CD4-positive, alpha-beta T cell (primary cell): Measurements from ENCODE around the gene PPP1R9A. TPM values are rescaled to one million over a fixed set of nuclear protein-coding genes. Genes with fewer than 3 reads are reported as not detected.

ENCODE experiments used
- ATAC-seq: fragments of 200-7000 bp; cut with Tn5 transposase; one replicate; pipeline ENCODE4 v1.10.0; 2022; ENCODE audit warnings: mild to moderate bottlenecking; ENCODE audit not compliant: poor library complexity
- CTCF ChIA-PET: fragments of 350-600 bp; sonication (Branson Sonifier 250); formaldehyde crosslinking; loops from one replicate; lab custom pipeline; 2021; ENCODE audit warnings: antibody characterized with exemption, inconsistent platforms; lab: Charles Lee
- POLR2A ChIA-PET: fragments of 350-600 bp; sonication (Branson Sonifier 250); formaldehyde crosslinking; loops from one replicate; lab custom pipeline; 2021; ENCODE audit warnings: antibody characterized with exemption, inconsistent platforms; lab: Charles Lee
- DNase-seq, 14 experiments: peaks; one replicate each; pipeline ENCODE4 v3.0.0-alpha.2; 2013 to 2020; ENCODE audit warnings: mixed read lengths in 2 of 14
- H3K27ac ChIP-seq, 2 donors: one replicate each; pipeline versions ENCODE4 v1.5.1 to v1.7.0; 2013; ENCODE audit warnings: low read length in 2 of 2, low read depth in 1 of 2, mild to moderate bottlenecking in 1 of 2
- H3K27me3 ChIP-seq, 2 experiments: 1 replicate in 1 of 2; 2 replicates in 1 of 2; pipeline versions ENCODE4 v1.6.1 to v1.7.0; 2013; ENCODE audit warnings: low read length in 2 of 2, control low read depth in 1 of 2, mild to moderate bottlenecking in 1 of 2, moderate library complexity in 1 of 2; ENCODE audit not compliant: insufficient read depth in 2 of 2, control insufficient read depth in 1 of 2
- H3K36me3 ChIP-seq: one replicate; pipeline ENCODE4 v1.6.1; 2013; ENCODE audit warnings: low read length, control low read depth; ENCODE audit not compliant: insufficient read depth
- H3K4me1 ChIP-seq: one replicate; pipeline ENCODE4 v1.6.1; 2013; ENCODE audit warnings: low read length, control low read depth; ENCODE audit not compliant: insufficient read depth
- H3K4me3 ChIP-seq: one replicate; pipeline ENCODE4 v1.5.1; 2013; ENCODE audit warnings: mild to moderate bottlenecking, low read length, moderate library complexity
- H3K9me3 ChIP-seq, 2 experiments: 1 replicate in 1 of 2; 2 replicates in 1 of 2; pipeline versions ENCODE4 v1.6.1 to v1.7.0; 2013; ENCODE audit warnings: low read length in 2 of 2, mild to moderate bottlenecking in 2 of 2, control low read depth in 1 of 2, moderate library complexity in 1 of 2; ENCODE audit not compliant: control insufficient read depth in 1 of 2, insufficient read depth in 1 of 2
- H3K27ac Mint-ChIP-seq: one replicate; pipeline ENCODE4 v1.8.0; 2020; ENCODE audit warnings: mixed read lengths
- H3K27me3 Mint-ChIP-seq: one replicate; pipeline ENCODE4 v1.8.0; 2021; ENCODE audit warnings: mixed read lengths
- H3K36me3 Mint-ChIP-seq: one replicate; pipeline ENCODE4 v1.8.0; 2021; ENCODE audit warnings: low read depth, mixed read lengths
- H3K4me1 Mint-ChIP-seq: one replicate; pipeline ENCODE4 v1.8.0; 2021; ENCODE audit warnings: low read depth, mixed read lengths
- H3K4me3 Mint-ChIP-seq: one replicate; pipeline ENCODE4 v1.8.0; 2020; ENCODE audit warnings: mild to moderate bottlenecking, mixed read lengths
- H3K9me3 Mint-ChIP-seq: one replicate; pipeline ENCODE4 v1.8.0; 2020; ENCODE audit warnings: mixed read lengths
- CTCF ChIP-seq: fragments of 200-600 bp; IDR thresholded peaks from one replicate; pipeline ENCODE4 v1.8.0; 2022; ENCODE audit warnings: antibody characterized with exemption, mild to moderate bottlenecking
- intact Hi-C, 2 experiments: fragments of 100-400 bp; cut with DNase I in 1 of 2; cut with micrococcal nuclease in 1 of 2; formaldehyde crosslinking; loops; one replicate each; pipeline versions ENCODE4 v1.15.1 to v1.9.0; 2023 to 2025; cut with DNase I, micrococcal nuclease
- total RNA-seq, 174 experiments: library from RNA in 2 of 174; stranded (reverse) in 2 of 174; gene quantifications; one replicate each; pipeline ENCODE4 v1.2.3 and lab custom pipeline; 2021 to 2026

PPP1R9A gene
- total RNA-seq, 2 experiments from 2014 or later: not detected

GRCh38 chr7:94903971-94904370 lies 3.4 kb upstream of the PPP1R9A start:
- ChIA-PET POLR2A (no interaction called here), CTCF (no interaction called here)
- peaks cover 0 to 5% of the 10 kb centered on the region in 2 experiments for H3K9me3 ChIP-seq
- Mint-ChIP-seq H3K27me3 (peaks cover 35% of the 10 kb centered on the region), H3K9me3 (no peaks in the 10 kb centered on the region), H3K4me1 (peaks cover 3% of the 10 kb centered on the region), H3K4me3 (no peak overlapping the region), H3K27ac (no peak overlapping the region), H3K36me3 (no peaks in the 10 kb centered on the region)
- H3K4me3 ChIP-seq: no peak overlapping the region
- H3K27me3 ChIP-seq: peaks cover 13 to 30% of the 10 kb centered on the region in 2 experiments
- TF ChIP-seq CTCF: no peak
- intact Hi-C loops: no loop called here
- DNase-seq (no peak), ATAC-seq (no peak)
- H3K4me1 ChIP-seq: no peaks in the 10 kb centered on the region
- no peaks in the 10 kb centered on the region for H3K36me3 ChIP-seq
- no peak overlapping the region for H3K27ac ChIP-seq

- H3K4me3 Mint-ChIP-seq: no peak overlapping the region
Measured at GRCh38 chr7:94904982-94905381, 2.4 kb upstream of the PPP1R9A start.

GRCh38 chr7:94906065-94906851 lies 1.1 kb upstream of the PPP1R9A start:
- peaks cover 5% of the 10 kb centered on the region for H3K4me1 Mint-ChIP-seq
- Histone ChIP-seq H3K9me3 (peaks cover 0 to 5% of the 10 kb centered on the region in 2 experiments), H3K36me3 (no peaks in the 10 kb centered on the region), H3K4me1 (no peaks in the 10 kb centered on the region), H3K4me3 (no peak overlapping the region), H3K27me3 (peaks cover 13 to 48% of the 10 kb centered on the region in 2 experiments), H3K27ac (no peak overlapping the region)
- H3K4me3 Mint-ChIP-seq: no peak overlapping the region
- ChIA-PET POLR2A (no interaction called here), CTCF (no interaction called here)
- H3K9me3 Mint-ChIP-seq: no peaks in the 10 kb centered on the region
- TF ChIP-seq CTCF: no peak
- no peak overlapping the region for H3K27ac Mint-ChIP-seq
- peaks cover 58% of the 10 kb centered on the region for H3K27me3 Mint-ChIP-seq
- intact Hi-C loops: no loop called here
- ATAC-seq (no peak), DNase-seq (no peak)
- H3K36me3 Mint-ChIP-seq: no peaks in the 10 kb centered on the region

More at GRCh38 chr7:94904982-94905381, 2.4 kb upstream of the PPP1R9A start:
- H3K27ac ChIP-seq: no peak overlapping the region
- TF ChIP-seq CTCF: no peak
- H3K27me3 Mint-ChIP-seq: peaks cover 45% of the 10 kb centered on the region
- no peak overlapping the region for H3K27ac Mint-ChIP-seq
- no peaks in the 10 kb centered on the region for H3K4me1 ChIP-seq
- H3K9me3 Mint-ChIP-seq: no peaks in the 10 kb centered on the region
- ATAC-seq: no peak
- peaks cover 13 to 41% of the 10 kb centered on the region in 2 experiments for H3K27me3 ChIP-seq
- peaks cover 5% of the 10 kb centered on the region for H3K4me1 Mint-ChIP-seq
- H3K9me3 ChIP-seq: peaks cover 0 to 5% of the 10 kb centered on the region in 2 experiments
- intact Hi-C loops: no loop called here
- no peak for DNase-seq
- H3K4me3 ChIP-seq: no peak overlapping the region
- CTCF ChIA-PET: no interaction called here
- H3K36me3 ChIP-seq: no peaks in the 10 kb centered on the region
- no peaks in the 10 kb centered on the region for H3K36me3 Mint-ChIP-seq
- POLR2A ChIA-PET: no interaction called here
